ENCODE data around the gene ABHD12.
A peak's percentile ranks its signal among the peaks of the same experiment; 100 is the strongest.

The ABHD12 gene

DNA sequence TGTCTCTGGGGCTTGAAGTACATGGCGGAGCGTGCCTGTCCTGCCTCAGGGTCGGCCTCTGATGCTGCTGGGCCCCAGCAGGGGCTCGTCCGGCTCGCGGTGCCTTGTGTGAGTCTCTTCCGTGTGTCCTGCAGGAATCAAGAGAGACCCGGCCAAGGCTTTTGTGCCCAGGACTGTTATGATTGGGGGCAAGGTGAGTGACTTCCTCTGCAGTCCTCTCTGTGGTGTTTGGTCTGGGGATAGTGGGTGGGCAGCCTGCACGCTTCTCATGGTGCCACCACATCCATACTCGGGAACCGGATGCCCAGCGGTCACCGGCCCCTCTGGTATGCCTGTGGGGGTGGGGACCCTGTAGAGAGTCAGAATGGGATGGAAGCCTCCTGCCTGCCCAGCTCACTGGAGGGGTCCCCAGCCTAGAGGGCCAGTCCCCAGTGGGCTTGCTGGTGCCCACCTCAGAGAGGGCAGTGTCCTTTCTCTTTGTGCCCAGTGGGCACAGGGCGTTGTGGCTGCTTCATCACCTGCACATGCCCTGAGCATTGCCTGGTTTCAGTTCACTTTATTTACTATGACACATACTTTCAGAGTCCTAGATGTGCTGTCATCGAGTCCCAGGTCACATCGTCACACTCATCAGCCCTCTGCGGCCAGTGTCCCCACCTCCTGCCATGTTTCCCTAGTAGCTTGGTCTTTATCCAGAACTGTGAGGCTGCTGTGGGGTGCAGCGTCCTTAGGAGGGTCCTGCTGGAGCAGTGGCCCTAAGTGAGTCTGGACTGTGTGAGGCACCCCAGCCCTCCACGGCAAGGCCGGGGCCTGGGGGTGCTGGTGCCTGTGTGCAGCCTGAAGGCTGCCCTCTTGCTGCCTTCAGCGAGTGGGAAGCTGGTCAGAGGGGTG is 102.1 kb downstream of the ABHD12 start:
- no peak for DNase-seq

DNA sequence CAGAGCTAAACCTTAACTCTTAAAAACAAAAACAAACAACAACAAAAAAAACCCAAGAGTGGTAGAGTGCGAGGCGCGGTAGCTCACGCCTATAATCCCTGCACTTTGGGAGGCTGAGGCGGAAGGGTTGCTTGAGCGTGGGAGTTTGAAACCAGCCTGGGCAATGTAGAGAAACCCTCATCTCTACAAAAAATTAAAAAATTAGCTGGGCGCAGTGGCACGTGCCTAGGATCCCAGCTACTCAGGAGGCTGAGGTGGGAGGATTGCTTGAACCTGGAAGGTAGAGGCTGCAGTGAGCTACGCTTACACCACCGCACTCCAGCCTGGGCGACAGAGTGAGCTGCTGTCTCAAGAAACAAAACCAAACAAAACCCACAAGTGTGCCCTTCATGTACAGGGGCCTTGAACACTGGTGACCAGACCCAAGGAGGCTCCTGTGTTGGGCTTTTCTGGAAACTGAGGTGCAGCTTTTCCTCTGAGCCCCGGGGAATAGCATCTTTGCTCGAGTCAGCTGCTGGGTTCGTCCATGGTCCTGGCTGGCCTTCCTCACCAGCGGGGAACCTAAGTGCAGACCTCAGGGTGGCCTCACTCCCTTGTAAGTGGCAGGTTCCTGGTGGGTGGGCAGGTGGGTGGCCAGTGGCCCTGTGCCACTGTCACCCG is 102.9 kb downstream of the ABHD12 start:
- DNase-seq, result no peak

DNA sequence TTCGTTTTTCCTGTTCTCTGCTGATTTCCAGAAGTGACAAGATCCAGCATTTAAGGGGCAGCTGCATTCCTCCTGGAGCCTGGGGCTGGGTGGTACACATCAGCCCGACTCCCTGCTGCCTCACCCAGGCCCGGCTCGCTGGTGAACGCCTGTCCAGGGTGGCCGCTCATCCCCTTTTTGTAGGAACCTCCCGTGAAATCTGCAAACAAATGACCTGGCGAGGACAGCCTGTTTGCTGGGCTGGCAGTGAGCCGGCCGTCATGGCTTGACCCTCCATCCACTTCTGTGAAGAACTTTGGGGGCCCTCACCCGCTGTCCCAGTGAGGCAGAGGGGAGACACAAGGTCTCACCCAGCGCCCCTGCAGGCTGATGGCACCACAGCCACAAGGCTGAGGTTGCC is 103.7 kb downstream of the ABHD12 start:
- DNase-seq, result no peak

DNA sequence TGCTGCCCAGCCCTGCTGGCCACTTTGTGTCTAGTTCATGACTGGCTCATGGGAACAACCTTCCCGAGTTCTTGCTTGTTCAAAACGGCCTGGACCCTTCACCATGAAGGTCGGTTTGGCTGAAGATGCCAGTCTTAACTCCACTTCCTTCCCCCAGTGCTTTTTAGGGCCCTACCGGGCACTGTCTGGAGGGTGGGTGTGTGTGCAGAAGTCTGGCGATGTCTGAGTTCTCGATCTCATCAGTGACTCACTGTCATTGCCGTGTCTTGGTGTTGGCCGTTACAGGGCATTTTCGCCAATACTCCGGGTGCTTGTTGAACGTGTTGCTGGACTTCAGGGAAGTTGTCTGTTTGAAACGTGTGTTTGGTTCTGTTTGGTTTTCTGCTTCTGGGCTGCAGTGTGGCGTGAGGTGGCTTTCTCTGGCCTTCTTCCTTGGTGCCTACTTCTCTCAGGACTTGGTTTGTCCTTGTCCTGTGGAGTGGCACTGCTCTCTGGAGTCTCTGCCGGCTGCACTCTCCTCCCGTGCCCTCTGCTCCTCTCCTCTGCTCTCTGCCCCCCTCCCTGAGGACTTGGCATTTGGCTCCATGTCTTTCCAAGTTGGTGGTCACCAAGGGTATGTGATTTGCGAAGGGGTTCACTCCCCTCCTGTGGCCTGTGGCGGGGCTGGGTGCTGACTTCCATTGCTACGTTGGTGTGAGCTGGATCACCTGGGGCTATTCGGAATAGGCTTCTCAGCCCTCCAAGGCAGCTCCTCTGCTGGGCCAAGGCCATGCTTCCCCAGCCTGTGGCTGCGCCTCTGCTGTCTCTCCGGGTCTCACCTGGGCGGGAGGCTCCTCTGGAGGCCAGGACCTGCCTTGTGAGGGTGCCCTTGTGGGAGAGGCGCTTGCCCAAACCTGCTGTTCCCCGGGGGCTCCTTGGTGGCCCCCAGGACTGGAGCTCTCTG is 104.5 kb downstream of the ABHD12 start:
- DNase-seq, result no peak

DNA sequence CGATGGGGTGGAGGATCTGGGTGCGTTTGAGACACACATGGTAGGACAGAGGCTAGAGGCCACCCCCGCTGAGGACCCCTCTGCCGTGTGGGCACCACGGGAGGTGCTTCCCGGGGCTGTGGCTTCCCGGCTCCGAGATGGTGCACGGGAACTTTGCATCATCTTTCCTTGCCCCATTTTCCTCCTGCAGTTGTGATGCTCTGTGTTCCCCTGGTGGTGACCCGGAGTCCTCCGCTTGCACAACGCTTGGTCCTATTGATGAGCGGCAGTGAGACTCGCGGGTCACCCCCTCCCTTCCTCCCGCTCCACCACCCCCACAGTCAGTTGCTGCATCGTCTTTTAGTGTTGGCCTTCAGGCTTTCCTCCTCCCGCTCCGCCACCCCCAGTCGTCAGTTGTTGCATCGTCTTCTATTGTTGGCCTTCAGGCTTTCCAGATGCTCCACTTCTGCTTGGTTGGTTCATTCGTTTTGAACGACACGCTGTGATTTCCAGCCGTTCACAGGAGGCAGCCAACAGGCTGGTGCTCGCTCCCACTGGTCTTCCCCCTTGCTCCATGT is 105.5 kb downstream of the ABHD12 start:
- no peak for DNase-seq

DNA sequence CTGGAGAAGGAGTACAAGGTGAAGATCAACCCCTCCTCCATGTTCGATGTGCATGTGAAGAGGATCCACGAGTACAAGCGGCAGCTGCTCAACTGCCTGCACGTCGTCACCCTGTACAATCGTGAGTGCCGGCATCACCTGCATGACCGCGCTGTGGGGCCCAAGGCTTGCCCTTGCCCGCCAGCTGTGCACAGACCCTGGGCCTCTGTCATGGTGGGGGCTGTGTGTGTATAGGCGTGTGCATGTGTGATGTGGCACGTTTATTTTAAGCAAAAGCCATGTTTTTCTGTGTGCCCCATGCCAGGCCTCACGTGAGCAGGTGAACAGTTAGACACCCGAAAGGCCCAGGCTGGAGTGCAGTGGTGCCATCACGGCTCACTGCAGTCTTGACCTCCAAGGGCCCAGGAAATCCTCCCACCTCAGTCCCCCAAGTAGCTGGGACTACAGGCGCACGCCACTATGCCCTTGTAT is 106.5 kb downstream of the ABHD12 start:
- no peak for DNase-seq

DNA sequence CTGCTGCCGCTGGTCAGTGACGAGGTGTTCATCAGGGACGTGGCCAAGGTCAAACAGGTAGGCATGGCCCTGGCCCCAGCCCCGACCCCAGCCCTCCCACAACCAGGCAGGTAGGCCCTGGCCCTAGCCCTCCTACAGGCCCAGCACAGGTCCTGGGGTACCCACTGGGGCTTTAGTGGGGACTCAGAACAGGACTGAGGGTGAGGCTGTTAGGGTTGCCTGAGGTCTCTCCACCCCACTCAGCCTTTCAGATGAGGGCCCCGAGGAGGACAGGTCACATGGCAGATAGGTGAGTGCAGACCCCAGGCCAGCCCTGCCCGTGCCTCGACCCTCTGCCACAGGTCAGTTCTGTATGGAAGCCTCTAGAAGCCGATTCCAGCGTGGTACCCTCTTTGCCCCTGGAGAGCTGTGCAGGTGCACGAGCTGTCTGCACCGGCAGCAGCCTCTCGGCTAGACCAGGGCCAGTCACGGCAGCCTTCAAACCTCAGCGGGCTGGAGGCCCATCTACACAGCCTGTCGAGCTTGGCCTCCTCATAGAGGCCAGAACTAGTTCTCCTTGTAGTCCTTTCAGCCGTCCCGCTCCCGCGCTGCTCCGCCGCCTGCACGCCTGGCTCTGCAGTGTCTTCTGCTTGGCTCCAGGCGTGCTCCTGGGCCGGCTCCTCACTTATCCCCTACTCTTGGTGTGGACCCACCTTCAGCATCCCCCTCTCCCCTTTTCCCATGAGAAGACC is 107.2 kb downstream of the ABHD12 start:
- DNase-seq, result no peak

DNA sequence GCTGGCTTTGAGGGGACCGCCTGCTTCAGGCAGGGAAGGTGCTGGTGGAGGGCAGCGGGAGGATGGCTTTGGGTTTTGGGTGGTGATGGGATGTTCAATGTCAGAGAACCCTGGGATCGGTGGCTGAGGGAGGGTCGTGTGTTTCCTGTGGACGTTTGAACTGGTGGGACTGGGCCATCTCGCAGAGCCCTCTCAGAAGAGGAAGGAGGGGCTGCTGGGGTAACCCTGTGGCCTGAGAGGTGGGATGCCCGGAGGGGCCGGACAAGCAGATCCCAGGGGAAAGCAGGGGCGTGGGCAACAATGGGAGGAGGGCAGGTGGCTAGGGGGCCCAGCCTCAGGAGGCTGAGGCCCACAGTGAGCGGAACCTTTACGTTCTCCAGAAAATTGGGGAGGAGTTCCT is 107.8 kb downstream of the ABHD12 start:
- no peak for DNase-seq

DNA sequence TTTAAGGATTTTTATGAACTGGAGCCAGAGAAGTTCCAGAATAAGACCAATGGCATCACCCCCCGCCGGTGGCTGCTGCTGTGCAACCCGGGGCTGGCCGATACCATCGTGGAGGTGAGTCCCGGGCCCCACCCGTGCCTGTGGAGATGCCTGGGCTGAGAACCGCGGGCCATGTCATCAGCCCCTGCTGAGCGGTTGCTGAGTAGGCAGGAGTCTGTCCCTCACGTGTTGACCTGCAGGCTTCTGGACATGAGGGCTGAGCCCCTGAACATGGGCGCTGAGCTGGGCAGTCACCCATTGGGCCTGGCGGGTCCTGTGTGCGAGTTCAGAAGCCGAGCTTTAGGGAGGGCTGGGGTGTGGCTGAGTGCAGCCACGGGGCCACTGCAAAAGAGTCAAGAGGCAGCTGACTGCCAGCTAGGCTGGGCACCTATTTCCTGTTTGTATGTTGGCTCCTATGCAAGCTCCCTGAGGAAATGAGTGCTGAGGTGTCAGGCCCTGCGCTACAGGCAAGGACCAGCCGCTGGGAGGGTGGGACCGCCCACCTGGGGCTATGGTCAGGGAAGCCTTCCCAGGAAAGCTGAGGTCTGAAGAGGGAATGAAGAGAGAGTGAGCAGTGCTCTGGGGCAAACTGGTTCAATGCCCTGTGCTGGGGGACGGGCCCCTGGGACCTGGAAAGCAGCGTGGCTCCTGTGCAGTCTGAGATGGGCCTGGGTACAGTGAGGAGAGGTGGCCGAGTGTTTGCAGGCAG is 108.4 kb downstream of the ABHD12 start:
- DNase-seq, result peak; percentile 78

DNA sequence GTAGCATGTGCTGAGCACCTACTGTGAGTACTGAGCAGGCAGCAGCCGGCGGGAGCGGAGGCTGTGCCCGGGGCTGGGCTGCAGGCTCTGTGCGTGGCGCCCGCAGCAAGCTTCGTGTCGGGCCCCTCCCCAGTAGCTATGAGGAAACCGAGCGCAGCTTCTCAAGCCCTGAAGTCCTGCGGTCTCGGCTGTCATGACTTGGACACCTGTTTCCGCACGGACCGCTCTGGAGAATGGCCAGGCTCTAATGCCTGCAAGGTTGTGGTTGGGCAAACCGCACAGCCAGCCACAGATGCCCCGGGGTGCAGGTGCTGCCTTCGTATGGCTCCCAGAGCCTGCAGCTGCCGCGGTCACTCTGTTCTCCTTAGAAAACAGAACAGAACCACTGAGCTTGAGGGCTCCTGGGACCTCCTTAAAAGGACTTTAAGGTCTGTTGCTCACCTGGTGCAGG is 109.1 kb downstream of the ABHD12 start:
- DNase-seq, result peak; percentile 83

DNA sequence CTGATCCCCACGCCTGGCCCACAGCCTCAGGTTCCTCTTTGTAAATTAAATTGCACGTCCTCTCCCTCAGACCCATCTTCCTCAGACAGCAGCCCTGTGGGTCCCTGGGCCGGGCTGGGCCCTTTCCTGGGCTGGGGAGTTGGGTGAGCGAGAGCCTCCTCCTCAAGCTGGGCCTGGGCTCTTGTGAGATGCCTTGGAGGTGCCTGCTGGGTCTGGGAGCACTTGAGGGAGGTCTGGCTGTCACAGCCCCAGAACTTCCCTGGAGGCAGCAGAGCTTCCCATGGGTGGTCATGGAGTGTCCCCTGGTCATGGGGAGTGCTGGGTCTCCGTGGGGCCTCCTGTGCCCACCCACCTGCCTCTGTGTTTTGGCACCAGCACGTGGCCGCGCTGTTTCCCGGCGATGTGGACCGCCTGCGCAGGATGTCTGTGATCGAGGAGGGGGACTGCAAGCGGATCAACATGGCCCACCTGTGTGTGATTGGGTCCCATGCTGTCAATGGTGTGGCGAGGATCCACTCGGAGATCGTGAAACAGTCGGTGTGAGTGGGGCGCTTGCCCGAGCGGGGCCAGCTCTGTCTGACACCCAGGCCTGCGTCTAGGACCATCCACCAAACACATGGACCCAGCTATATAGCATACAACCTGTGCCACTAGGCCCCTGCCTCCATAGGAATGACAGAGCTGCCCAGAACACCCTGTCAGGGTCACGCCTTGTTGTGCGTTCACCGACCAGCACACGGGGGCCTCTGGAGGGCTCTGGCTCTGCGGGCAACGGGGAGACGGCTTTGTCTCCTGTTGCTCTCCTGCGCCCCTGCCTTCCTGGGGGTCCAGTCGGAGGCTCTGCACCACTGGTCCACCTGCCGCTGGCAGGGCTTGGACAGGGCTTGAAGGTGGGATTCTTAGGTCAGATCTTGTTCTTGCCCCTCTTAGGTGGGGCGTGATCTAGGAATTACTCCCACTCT is 109.8 kb downstream of the ABHD12 start:
- no peak for DNase-seq

DNA sequence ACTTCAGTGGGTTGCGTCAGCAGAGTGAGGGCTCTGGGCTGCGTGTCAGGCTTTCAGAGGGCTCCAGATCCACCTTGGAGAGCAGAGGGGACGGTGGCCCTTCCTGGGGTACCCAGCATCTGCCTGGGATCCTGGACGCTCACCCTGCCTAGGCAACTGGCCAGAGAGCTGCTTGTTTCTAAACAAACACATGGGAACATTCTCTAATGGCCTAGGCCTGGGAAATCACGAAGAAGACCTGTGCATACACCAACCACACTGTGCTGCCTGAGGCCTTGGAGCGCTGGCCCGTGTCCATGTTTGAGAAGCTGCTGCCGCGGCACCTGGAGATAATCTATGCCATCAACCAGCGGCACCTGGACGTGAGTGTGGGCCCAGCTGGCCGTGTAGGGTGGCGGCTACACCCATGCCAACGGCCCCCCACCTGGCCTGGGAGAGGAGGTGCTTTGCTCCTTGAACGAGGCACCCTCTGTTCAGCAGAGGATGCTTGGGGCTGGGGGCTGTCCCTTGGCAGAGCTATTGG is 110.5 kb downstream of the ABHD12 start:
- peak; percentile 90 for DNase-seq

DNA sequence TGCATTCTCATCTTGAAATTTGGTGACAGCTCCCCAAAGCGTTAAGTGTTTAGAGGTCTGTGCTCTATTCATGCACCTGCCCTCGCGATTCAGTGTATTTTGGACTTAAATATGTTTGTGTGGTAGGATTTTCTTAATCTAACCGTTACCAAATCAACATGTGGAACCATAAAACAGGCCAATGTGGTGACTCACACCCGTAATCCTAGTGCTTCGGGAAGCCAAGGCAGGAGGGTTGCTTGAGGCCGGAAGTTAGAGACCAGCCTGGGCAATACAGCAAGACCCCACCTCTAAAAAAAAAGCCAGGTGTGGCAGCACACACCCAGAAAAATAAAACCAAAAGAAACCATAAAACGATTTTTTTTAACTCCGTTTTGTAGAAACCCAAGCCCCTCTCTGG is 111.2 kb downstream of the ABHD12 start:
- DNase-seq, result no peak

DNA sequence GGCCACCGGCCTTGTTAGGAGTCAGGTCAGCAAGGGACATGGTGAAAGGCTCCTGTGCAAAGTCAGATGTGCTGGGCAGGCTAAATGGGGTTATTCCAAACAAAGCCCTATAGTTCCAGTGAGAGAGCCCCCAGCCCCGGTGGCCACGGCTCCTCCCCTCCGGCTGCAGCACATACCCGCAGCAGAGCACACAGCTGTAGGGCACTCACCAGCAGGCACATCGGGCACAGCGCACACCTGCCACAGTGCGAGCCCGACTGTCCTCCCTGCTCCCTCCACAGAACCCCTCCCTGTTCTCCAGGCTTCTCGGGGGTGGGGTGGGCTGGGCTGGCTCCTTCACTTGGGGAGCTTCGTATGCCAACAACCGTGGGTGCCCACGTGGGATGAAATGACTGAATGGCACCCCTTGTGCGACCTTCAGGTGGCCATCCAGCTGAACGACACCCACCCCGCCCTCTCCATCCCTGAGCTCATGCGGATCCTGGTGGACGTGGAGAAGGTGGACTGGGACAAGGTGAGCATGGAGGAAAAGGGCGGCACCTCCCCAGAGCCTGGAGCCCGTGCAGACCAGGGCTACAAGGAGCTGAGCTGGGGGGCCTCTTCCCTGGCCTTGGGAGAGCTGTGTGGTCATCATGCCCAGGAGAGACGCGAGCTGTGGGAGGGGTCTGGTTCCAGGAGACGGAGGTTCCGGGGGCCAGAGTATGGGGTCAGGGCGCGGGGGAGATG is 111.8 kb downstream of the ABHD12 start:
- DNase-seq, result no peak

DNA sequence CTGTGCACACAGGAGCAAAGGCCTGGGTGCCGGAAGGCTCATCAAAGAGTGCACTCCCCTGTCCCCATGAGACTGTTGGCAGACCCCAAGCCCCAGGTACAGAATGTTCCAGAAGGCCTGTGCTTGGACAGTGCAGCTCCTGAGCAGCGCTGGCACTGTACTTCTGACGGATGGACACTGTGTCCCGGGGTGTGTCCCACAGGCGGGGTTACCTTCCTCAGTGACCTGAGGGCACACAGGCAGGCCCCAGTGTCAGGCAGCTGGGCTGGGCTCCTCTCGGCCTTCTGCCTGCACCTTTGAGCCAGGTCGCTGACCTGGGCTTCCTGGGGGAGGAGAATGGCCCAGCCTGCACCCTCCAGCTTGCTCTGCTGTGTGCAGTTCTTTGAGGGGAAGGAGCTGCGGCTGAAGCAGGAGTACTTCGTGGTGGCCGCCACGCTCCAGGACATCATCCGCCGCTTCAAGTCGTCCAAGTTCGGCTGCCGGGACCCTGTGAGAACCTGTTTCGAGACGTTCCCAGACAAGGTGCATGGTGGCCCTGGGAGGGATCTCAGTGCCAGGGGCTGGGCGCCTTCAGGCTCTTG is 112.6 kb downstream of the ABHD12 start:
- DNase-seq, result no peak

DNA sequence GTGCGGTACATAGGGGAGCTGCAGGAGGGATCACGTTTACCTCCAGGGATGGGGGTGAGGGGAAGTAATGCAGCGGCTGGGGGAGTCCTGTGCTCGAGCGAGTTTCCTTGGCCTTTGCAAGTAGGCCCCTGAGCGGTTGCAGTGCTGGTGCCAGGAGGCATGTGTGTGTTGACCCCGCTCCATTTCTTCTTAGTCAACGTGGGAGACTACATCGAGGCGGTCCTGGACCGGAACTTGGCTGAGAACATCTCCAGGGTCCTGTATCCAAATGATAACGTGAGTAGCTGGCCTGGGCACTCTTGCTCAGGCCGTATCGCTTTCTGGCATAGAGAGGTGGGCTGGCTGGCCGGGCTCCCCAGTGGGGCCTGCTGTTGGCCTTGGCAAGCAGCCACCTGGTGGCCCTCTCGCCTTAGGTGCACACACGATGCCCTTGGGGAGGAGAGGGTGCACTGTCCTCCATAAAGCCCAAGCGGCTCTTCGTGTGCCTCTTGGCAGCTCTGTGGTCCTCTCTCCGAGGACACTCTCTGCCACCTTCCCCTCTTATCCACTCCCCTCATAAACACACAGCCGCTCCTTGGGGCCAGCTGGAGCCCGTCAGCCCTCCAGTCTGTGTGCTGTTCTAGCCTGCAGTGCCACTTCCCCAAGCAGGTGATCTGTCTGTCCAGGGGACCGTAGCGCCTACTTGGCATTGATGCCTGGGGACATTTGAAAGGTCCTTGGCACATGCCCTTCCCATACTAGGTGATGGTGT is 113.4 kb downstream of the ABHD12 start:
- no peak for DNase-seq

DNA sequence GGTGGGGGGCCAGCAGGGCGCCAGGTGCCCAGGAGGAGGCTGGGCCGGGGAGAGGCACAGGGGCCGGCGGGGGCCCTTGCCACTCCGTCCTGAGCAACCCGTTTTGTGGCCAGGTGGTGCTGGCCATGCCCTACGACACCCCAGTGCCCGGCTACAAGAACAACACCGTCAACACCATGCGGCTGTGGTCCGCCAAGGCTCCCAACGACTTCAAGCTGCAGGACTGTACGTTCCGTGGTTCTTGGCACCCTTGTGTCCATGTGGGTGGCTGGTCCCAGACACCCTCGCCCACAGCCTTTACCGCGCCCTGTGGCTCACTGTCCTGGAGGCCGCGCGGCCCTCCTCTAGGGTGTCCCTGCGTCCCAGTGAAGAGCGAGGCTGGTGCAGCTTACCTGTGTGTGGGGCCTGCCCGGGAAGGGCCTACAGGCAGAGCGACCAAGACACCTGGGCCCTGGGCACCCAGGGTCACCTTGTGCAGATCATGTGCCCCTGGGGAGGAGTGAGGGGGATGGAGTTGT is 114.0 kb downstream of the ABHD12 start:
- DNase-seq, result no peak

All from NCI-H510A treated with DMSO at 0.1 percent for 48 hours (cell line).